HG03095 (cell line): ENCODE measurements around the gene NPIPB6.

Source experiments
- ATAC-seq: cut with Tn5 transposase; IDR thresholded peaks from one replicate; pipeline ENCODE4 v1.9.1; 2021; ENCODE audit warnings: moderate library complexity; ENCODE audit not compliant: unreplicated experiment

The NPIPB6 gene

DNA sequence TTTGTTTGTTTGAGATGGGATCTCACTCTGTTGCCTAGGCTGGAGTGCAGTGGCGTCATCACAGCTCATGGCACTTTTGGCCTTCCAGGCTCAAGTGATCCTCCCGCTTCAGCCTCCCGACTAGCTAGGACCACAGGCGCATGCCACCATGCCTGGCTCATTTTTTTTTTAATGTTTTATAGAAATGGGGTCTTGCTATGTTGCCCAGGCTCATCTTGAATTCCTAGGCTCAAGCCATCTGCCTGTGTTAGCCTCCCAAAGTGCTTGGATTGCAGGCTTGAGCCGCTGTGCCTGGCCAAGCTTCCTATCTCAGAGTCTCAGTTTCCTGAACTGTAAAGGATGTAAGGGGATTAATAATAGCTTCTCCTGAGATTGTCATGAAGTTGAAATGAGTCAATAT is 63.0 kb downstream of the NPIPB6 start:
- ATAC-seq: no peak

DNA sequence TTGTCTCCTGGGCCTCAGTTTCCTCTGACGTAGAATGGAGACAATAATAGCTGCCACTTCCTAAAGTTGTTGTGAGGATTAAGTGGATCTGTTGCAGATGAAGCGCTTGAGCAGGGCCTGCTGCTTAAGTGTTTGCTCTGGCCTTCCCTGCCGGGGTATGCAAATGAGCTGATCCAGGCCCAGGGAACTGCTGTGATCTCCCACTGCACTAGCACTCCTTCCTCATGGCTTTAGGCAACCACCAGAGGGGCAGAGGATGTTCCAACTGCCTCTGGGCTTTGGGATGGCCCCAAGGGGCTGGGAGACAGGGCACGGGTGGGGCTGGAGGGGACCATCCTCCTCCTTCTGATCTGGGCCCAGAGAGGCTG is 64.8 kb downstream of the NPIPB6 start:
- no peak for ATAC-seq

DNA sequence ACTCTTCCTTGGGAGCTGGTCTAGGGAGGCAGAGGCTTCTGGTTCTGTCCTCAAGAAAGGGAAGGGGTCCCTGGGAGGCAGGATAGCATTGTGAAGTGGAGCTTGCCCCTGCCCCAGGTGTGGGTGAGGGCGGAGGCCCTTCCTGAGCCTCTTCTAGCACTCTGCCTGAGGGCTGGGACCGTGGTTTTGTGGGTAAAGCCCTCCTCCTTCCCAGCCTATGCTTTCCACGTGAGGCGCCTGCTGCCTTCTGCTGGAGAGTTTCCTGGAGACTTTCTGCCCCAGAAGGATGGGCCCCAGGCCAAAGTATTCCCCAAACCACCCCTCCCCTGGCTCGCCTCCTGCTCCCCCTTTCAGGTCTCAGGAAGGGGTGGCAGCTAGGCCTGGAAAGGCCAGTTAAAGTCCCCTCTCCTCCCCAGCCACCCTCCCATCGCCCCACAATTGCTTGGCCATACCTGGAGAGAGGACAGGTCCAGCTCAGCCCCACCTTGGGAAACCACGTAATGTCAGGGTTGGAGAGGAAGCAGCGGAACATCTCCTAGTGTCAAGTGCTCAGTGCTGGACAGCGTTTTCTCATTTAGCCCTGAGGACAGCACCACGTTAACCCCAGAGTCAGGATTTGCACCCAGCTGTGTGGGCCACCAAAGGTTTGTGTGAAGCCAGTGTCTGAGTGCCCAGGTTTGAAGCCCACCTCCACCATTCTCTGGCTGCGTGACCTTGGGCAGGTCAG is 65.4 kb downstream of the NPIPB6 start:
- no peak for ATAC-seq

DNA sequence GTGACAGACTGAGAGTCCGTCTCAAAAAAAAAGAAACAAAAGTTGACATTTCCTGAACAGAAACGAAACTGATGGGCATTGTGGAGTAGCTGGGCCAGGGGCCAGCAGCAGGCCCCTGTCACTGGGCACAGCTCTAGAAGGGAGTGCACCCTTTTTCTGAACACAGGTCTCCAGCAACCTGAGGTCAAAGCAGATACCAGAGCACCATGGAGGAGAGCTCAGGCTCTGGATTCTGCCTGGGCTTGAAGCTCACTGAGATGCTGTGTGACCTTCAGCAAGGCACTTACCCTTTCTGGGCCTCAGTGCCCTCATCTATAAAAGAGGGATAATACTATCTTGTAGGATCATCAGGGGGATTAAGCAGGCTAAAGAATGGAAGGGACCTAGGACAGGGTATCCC is 66.0 kb downstream of the NPIPB6 start:
- ATAC-seq: no peak

DNA sequence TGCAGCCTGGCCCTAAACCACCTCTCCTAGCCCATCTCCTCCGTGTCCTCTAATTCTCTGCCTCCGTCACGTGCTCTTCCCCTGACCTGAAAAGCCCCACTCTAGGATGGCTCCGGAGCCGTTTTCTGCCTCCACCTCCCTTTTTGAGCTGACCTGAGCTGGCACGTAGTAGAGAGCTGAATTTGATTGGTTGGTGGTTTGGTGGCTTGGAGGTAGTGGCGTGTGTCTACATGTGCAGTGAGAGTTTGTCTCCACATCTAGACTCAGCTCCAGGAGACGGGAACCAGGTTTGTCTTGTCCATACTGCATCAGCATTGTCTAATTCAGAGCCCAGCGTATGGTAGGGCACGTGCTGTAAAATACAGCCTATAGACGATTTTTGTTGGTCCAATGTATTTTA is 68.0 kb downstream of the NPIPB6 start:
- no peak for ATAC-seq

DNA sequence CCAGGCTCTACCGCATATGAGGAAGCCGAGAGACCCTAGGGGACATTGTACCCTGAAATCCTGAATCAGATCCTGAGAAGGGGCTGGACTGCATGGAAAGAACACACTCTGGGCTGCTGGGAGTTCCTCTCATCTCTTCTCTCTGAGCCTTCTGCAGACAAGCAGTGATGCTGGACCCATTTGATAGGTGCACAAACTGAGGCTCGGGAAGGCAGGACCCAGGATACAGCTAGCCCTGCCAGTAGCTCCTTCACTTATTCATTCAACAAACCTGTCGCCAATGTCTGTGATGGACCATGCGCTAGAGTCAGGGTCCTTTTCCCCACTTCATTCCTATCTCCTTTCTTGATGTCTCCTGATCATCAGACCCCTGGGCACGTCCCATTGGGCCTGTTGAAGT is 69.1 kb downstream of the NPIPB6 start:
- no peak for ATAC-seq

DNA sequence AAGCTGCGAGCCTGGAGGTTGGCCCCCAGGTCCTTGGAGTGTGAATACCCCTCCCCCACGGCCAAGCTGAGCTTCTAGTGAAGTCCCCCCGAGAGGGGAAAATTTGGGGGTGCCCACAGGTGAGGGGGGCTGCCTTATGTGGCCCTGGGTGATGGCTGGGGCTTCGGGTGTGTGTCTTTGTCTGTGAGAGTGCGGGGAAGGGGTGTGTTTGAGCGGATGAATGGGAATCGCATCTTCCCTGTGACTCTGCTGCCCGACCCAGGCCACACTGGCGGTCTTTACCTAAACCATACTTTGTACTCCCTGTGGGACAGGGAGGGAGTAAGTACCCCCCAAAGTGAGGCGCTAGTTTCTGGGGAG is 69.7 kb downstream of the NPIPB6 start:
- ATAC-seq: no peak

DNA sequence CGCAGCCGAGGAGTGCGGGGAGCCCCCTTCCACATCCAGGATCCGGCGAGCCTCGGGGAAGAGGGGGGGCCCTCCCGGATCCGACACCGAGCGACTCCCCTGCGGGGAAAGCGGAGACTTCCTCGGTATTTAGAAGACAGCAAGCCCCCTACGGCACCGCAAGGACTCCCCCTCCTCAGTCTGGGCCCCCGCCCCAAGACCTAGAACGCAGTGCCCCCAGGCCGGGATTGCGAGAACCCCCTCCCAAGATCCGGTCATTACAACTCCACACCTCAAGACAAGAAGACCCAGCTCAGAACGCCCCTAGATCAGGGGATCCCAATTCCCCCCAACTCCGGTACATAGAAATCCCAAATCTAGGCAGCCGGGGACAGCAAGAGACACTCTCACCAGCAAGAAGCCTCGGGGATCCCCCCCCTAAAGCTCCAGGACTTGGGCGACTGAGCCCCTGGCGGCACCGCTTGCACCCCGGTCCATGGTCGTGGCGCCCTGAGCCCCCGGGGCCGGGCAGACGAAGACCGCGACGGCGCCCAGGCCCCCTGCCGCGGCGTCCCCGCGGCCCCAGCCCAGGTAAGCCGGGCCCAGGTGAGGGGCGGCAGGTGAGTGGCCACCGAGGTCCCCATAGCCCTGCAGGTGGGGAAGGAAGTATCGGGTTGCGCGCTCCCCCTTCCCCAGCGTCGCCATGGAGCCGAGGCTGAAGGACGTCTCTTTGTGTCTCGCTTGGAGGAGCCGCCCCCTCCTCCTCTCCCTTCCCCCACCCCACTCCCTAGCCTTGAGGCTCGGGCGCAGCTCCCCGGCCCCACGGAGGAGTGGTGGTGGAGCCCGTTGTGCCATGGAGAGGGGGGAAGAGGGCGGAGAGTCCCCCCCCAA is 70.3 kb downstream of the NPIPB6 start:
- ATAC-seq: no peak
